Right renal pelvis (tissue), 4 donors: Measurements from ENCODE around the gene RASGRP1. TPM values are rescaled to one million over a fixed set of nuclear protein-coding genes. Genes with fewer than 3 reads are reported as not detected.

Experiments
- DNase-seq, 4 donors: peaks; one replicate each; pipeline ENCODE4 v3.0.0-alpha.2; 2013; ENCODE audit warnings: low read depth in 4 of 4, low spot score in 3 of 4, missing footprints in 1 of 4
- polyA plus RNA-seq, 4 donors: library from polyadenylated mRNA; unstranded; fragments of 120-200 nt; gene quantifications; one replicate each; pipeline ENCODE4 v1.2.1, GENCODE V29; 2013; ENCODE audit not compliant: insufficient read length in 4 of 4

The RASGRP1 gene
- polyA plus RNA-seq, 4 donors, result 11.0 to 15.5 (median 13.8) TPM

- DNase-seq, result no peak
Measured at GRCh38 chr15:38576837-38577236, 12.2 kb upstream of the RASGRP1 start.

GRCh38 chr15:38576261-38576660 is 11.6 kb upstream of the RASGRP1 start:
- DNase-seq, result no peak

DNA sequence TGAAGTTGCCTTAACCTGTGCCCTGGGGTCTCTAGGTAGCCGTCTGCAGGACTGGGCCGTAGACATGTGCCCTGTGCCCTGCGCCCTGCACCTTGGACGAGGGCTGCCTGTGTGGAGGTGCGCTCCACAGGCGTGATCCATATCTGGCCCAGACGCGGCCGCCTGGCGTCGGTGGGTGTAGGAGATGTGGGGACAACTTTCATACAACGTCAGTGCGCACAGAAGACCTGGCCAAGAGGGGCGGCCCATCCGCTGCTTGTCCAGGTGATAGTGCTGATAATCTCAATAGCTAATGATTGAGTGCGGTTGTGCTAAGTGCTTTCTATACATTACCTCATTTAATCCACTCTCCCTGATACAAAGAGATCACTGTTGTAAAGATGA is 665 bp upstream of the RASGRP1 start:
- DNase-seq, result no peak

DNA sequence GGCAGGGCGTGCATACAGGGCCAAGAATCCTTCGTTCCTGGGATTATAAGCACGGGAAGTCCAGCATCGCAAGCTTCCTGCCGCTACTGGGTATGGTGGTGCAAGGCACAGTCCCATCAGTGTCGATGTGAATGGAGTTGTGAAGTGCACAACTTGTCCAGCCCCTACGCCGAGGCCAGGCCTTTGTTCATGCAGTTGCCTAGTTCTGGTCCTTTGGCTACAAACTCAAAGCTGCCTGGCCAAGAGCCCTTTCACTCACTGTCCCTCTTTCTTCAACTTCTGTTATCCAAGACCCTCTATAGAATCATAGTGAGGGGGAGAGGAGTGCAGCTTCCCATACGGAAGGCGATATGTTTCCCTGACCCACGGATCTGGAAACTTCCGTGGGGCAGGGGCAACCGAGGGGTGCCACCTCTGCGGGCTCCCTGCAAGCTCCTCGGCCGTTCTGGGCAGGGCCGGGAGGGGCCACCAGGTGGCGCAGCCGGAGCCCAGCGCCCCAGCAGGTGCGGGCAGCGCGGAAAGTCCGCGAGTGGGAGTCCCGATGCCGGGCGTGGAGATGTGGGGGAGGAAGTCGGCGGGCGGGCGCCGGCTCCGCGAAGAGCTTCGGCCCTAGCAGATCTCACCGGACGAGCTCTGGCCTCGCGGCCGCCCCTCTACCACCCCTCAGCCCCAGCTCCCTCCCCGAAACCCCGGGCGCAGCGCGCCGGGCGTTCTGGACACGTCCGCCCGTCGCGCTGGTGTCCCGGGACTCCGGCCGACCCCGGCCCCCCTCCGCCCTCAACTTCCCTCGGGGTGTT is 693 bp downstream of the RASGRP1 start:
- peak in 2 of 4 donors; percentile 49 to 57 for DNase-seq

- DNase-seq, result no peak
Measured at GRCh38 chr15:38562278-38562677, 2.3 kb downstream of the RASGRP1 start.

GRCh38 chr15:38560456-38560926 is 4.1 kb downstream of the RASGRP1 start:
- DNase-seq, result no peak

DNA sequence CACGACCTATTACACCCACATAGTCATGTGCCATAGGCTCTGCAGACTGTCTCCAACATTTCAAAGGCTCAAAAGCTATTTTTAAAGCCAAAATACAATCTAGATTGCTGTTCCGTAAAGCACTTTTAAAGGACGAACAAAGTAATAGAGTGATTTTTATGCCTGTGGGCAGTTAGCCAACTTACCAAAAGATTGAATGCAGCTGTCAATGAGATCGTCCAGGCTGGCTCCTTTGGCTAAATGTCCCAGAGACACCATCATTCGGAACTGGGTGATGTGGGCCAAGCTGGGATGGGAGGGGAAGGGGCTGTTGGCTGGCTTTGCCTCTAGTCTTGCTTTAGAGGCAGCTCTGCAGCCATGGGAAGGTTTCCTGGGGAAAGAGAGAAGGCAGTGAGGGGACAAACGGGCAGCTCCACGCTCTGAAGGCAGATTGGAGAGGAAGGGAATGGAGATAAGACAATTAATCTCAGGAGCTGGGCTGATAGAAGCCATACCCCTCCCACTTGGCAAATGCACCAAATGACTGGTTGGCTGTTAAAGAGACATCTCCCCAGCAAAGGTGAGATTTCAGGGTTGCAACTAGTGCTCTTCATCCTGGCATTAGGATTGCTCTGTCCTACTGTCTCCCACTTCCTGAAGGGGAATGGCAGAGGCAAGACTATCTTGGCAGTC is 4.8 kb downstream of the RASGRP1 start:
- DNase-seq, result no peak

DNA sequence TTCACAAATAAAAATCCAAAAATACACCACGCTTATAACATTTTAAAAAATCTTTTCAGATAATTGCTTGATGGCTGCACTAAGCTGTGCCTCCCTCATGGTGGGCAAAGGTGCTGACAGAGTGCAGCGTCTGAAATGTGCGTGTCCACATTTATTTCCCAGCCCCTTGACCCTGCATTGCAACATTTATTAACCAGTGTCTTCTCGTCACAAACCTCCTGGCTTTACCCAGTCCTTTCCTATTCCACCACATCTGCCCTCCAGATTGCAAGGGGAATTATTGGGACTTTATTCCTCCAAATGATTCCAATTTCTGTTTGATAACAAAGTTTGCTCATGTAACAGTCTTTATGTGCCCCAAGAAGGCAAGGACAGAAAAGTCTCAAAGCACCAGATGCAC is 5.5 kb downstream of the RASGRP1 start:
- DNase-seq, result no peak

- DNase-seq, result no peak
Measured at GRCh38 chr15:38558372-38559059, 6.1 kb downstream of the RASGRP1 start.

DNA sequence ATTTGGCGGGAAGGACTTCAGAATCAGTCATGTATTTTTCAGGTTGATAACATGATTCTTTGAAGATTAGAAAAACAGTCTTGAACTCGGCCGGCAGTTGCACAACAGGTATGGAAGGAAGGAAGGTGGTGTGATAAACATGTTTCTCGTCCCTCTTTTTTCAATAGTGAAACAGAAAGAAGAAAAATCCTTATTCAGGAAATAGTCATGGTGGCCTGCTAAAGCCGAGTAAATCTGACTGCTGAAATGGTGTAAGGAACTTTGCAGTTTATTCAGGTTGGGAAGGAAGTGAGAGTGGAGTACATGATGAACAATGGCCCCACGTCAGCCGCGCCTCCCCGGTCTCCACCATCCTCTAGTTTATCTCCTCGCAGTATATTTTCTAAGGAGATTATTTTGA is 6.7 kb downstream of the RASGRP1 start:
- no peak for DNase-seq

- DNase-seq, result peak in 1 of 4 donors; percentile 23
Measured at GRCh38 chr15:38555686-38556334, 8.8 kb downstream of the RASGRP1 start.

DNA sequence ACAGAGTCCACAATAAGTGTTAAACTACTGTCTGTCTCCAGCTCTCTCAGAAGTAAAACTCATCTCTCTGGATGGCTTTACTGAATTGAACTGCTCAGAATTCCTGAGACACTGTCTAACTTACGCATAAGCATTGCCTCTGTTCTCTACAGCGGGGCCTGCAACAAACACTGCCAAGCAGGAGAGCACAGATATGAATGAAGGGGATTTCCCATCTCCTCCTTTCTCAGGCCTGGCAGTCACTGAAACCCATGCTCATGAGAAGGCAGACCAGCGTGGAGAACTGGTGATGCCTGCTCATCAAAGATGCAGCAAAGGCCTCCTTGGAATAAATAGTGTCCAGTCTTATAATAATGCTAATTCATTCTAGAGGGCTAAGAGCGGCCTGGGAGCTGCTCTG is 10.3 kb downstream of the RASGRP1 start:
- no peak for DNase-seq

GRCh38 chr15:38553071-38553470 is 11.5 kb downstream of the RASGRP1 start:
- no peak for DNase-seq

GRCh38 chr15:38551720-38552648 is 12.6 kb downstream of the RASGRP1 start:
- DNase-seq, result no peak

DNA sequence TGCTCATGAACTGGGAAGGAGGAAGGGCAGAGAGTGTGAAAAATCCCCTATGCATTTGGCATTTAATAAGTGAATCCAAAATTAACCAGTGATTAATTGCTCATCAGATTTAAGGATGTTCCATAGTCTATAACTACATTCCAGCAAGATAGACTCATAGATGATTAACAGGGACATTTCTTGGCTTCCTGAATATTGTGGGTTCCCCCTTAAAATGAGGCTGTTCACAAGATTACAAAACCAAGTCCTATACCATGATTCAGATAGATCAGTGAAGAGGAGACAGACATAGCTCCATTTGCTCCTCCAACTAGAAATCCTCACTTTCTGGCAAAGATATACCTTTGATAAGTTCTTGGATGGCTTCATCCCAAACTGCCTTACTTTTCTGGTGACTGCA is 15.4 kb downstream of the RASGRP1 start:
- no peak for DNase-seq

GRCh38 chr15:38547255-38547997 is 17.2 kb downstream of the RASGRP1 start:
- DNase-seq, result no peak

DNA sequence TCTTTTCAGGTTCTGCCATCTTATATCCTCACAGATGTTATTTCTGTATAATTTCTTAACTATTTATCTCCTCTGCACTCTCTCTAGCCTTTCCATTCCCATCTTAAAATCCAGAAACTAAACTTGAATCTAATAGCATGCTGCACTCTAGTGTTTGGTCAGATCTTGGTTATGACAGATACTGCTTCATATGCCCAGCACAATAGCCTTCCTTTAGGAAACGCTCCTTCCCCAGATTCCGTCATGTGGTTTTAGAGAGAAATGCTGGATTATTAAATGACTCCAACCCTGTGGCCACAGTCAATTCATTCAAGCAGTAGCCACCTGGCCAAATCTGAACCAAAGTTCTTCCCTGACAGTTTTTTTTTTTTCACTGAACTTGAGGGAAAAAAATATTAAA is 19.4 kb downstream of the RASGRP1 start:
- no peak for DNase-seq

- DNase-seq, result no peak
Measured at GRCh38 chr15:38541026-38541425, 23.6 kb downstream of the RASGRP1 start.

GRCh38 chr15:38540510-38540909 is 24.1 kb downstream of the RASGRP1 start:
- DNase-seq, result no peak
